ENCODE measurements around the gene MRPL57.
"Not testable (repeated sequence)": the region's sequence is repeated elsewhere in the genome, so short reads cannot be mapped to it uniquely, and the experiment has no call there.

Gene MRPL57

GRCh38 chr13:21148557-21149258 lies 27.8 kb upstream of the MRPL57 start:
- Histone ChIP-seq H3K27me3 (ENCODE audit: control insufficient read depth in 5 of 5, insufficient read depth in 4 of 5, low read length in 5 of 5) (no peaks in the 10 kb centered on the region), H3K9me3 (ENCODE audit: control insufficient read depth in 5 of 5, low read length in 5 of 5) (no peaks in the 10 kb centered on the region), H3K36me3 (ENCODE audit: control insufficient read depth in 5 of 5, insufficient read depth in 5 of 5, low read length in 5 of 5) (peaks cover 16 to 32% (median 26%) of the 10 kb centered on the region in 5 donors), H3K4me1 (ENCODE audit: control insufficient read depth in 5 of 5, insufficient read depth in 5 of 5, low read length in 5 of 5) (peaks cover 0 to 2% (median under 1%) of the 10 kb centered on the region in 5 donors), H3K27ac (ENCODE audit: low read depth, low read length) (no peak overlapping the region), H3K4me3 (ENCODE audit: low read depth in 1 of 5, low read length in 5 of 5) (no peak overlapping the region), H3K9ac (ENCODE audit: low read length in 5 of 5) (peak overlapping the region in 1 of 5 donors; percentile 24)

GRCh38 chr13:21149568-21149967 lies 26.9 kb upstream of the MRPL57 start:
- H3K4me3 ChIP-seq (ENCODE audit: low read depth in 1 of 5, low read length in 5 of 5), result no peak overlapping the region
- H3K27me3 ChIP-seq (ENCODE audit: control insufficient read depth in 5 of 5, insufficient read depth in 4 of 5, low read length in 5 of 5), result no peaks in the 10 kb centered on the region
- peaks cover 16 to 32% (median 25%) of the 10 kb centered on the region in 5 donors for H3K36me3 ChIP-seq (ENCODE audit: control insufficient read depth in 5 of 5, insufficient read depth in 5 of 5, low read length in 5 of 5)
- no peaks in the 10 kb centered on the region for H3K9me3 ChIP-seq (ENCODE audit: control insufficient read depth in 5 of 5, low read length in 5 of 5)
- no peak overlapping the region for H3K27ac ChIP-seq (ENCODE audit: low read depth, low read length)
- H3K4me1 ChIP-seq (ENCODE audit: control insufficient read depth in 5 of 5, insufficient read depth in 5 of 5, low read length in 5 of 5), result no peaks in the 10 kb centered on the region
- H3K9ac ChIP-seq (ENCODE audit: low read length in 5 of 5), result no peak overlapping the region

DNA sequence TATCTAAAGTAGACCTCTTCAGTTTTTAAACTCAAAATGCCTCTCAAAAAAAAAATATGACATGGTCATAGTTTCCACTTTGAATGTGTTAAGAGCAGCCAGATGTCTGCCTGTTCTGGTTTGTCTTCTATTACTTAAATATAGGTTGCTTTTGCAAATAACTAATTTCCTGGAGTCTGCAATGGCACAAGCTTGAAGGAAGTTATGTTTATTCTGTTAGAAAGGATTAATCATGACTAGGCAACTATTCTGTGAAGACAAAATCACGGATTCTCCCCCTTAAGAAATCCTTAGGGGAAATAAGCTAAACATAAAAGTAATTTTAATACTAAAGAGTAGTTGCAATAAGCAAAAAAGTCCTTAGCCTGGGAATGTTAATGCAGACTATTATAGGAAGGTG lies 26.4 kb upstream of the MRPL57 start:
- Histone ChIP-seq H3K9ac (ENCODE audit: low read length in 5 of 5) (no peak overlapping the region), H3K4me3 (ENCODE audit: low read depth in 1 of 5, low read length in 5 of 5) (no peak overlapping the region), H3K4me1 (ENCODE audit: control insufficient read depth in 5 of 5, insufficient read depth in 5 of 5, low read length in 5 of 5) (no peaks in the 10 kb centered on the region), H3K27ac (ENCODE audit: low read depth, low read length) (no peak overlapping the region), H3K27me3 (ENCODE audit: control insufficient read depth in 5 of 5, insufficient read depth in 4 of 5, low read length in 5 of 5) (no peaks in the 10 kb centered on the region), H3K36me3 (ENCODE audit: control insufficient read depth in 5 of 5, insufficient read depth in 5 of 5, low read length in 5 of 5) (peaks cover 16 to 32% (median 25%) of the 10 kb centered on the region in 5 donors), H3K9me3 (ENCODE audit: control insufficient read depth in 5 of 5, low read length in 5 of 5) (no peaks in the 10 kb centered on the region)

DNA sequence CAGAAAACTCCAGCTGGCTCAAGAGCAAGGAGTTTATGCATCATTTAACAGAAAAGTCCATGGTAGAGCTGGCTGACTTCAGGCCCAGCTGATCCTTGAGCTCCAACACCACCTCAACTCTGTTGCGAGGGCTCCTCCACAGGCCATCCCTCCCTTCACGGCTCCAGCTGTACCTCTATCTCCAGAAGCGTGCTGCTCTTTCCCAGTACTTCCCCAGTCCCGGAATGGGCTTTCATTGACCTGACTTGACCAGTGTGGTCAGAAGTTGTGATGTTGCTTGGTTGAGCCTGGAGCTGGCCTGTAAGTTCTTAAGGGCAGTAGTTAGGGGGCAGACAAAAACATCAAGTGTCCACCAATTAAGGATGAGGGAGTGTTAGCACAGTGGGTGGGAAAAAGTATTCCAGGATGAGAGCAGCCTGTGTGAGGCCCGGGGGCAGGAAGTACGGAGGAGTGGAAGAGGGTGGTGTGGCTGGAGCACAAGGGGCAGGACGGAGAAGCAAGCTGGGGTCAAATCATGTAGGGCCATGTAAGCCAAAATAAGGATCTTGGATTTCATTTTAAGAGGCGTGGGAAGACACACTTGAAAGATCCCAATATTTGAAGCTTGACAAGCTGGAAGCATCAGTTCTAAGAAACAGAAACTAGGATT lies 24.1 kb upstream of the MRPL57 start:
- Histone ChIP-seq H3K27me3 (ENCODE audit: control insufficient read depth in 5 of 5, insufficient read depth in 4 of 5, low read length in 5 of 5) (no peaks in the 10 kb centered on the region), H3K36me3 (ENCODE audit: control insufficient read depth in 5 of 5, insufficient read depth in 5 of 5, low read length in 5 of 5) (peaks cover 8 to 19% (median 10%) of the 10 kb centered on the region in 5 donors), H3K27ac (ENCODE audit: low read depth, low read length) (no peak overlapping the region), H3K4me3 (ENCODE audit: low read depth in 1 of 5, low read length in 5 of 5) (no peak overlapping the region), H3K4me1 (ENCODE audit: control insufficient read depth in 5 of 5, insufficient read depth in 5 of 5, low read length in 5 of 5) (no peaks in the 10 kb centered on the region), H3K9ac (ENCODE audit: low read length in 5 of 5) (no peak overlapping the region), H3K9me3 (ENCODE audit: control insufficient read depth in 5 of 5, low read length in 5 of 5) (no peaks in the 10 kb centered on the region)

- H3K9ac ChIP-seq (ENCODE audit: low read length in 5 of 5), result no peak overlapping the region
- H3K36me3 ChIP-seq (ENCODE audit: control insufficient read depth in 5 of 5, insufficient read depth in 5 of 5, low read length in 5 of 5), result no peaks in the 10 kb centered on the region
- H3K4me3 ChIP-seq (ENCODE audit: low read depth in 1 of 5, low read length in 5 of 5), result no peak overlapping the region
- H3K27me3 ChIP-seq (ENCODE audit: control insufficient read depth in 5 of 5, insufficient read depth in 4 of 5, low read length in 5 of 5), result no peaks in the 10 kb centered on the region
- no peak overlapping the region for H3K27ac ChIP-seq (ENCODE audit: low read depth, low read length)
- H3K4me1 ChIP-seq (ENCODE audit: control insufficient read depth in 5 of 5, insufficient read depth in 5 of 5, low read length in 5 of 5), result no peaks in the 10 kb centered on the region
- H3K9me3 ChIP-seq (ENCODE audit: control insufficient read depth in 5 of 5, low read length in 5 of 5), result no peaks in the 10 kb centered on the region
Observed at GRCh38 chr13:21164631-21165030, 11.8 kb upstream of the MRPL57 start.

- H3K4me1 ChIP-seq (ENCODE audit: control insufficient read depth in 5 of 5, insufficient read depth in 5 of 5, low read length in 5 of 5); H3K27ac ChIP-seq (ENCODE audit: low read depth, low read length); H3K27me3 ChIP-seq (ENCODE audit: control insufficient read depth in 5 of 5, insufficient read depth in 4 of 5, low read length in 5 of 5); H3K4me3 ChIP-seq (ENCODE audit: low read depth in 1 of 5, low read length in 5 of 5); H3K9ac ChIP-seq (ENCODE audit: low read length in 5 of 5); H3K9me3 ChIP-seq (ENCODE audit: control insufficient read depth in 5 of 5, low read length in 5 of 5); H3K36me3 ChIP-seq (ENCODE audit: control insufficient read depth in 5 of 5, insufficient read depth in 5 of 5, low read length in 5 of 5): not testable (repeated sequence)
Observed at GRCh38 chr13:21165606-21166005, 10.9 kb upstream of the MRPL57 start.

DNA sequence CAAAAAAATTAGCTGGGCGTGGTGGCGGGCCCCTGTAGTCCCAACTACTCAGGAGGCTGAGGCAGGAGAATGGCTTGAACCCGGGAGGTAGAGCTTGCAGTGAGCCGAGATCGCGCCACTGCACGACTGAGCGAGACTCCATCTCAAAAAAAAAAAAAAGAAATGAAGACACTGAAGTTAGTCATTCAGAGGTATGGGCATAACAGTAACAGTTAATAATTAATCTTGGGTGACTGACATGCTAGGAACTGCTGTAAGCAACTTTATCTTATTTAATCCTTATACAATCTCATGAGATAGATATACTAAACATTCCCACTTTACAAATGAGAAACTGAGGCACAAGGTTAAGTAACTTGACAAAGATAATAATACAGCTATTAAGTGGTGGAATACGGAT lies 5.0 kb upstream of the MRPL57 start:
- Histone ChIP-seq H3K9me3 (ENCODE audit: control insufficient read depth in 5 of 5, low read length in 5 of 5) (no peaks in the 10 kb centered on the region), H3K36me3 (ENCODE audit: control insufficient read depth in 5 of 5, insufficient read depth in 5 of 5, low read length in 5 of 5) (no peaks in the 10 kb centered on the region)

DNA sequence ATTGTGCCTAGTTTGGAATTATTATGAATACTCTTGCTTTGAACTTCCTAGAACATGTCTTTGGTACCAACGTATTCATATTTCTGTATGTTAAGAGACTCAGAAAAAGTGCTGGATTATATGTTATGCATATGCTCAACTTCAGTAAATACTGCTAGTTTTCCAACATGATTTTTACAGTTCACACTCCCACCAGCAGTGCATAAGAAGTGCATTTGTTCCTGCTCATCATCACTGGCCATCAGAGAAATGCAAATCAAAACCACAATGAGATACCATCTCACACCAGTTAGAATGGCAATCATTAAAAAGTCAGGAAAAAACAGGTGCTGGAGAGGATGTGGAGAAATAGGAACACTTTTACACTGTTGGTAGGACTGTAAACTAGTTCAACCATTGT lies 2.7 kb upstream of the MRPL57 start:
- not testable (repeated sequence) for H3K4me3 ChIP-seq (ENCODE audit: low read depth in 1 of 5, low read length in 5 of 5); H3K27ac ChIP-seq (ENCODE audit: low read depth, low read length); H3K27me3 ChIP-seq (ENCODE audit: control insufficient read depth in 5 of 5, insufficient read depth in 4 of 5, low read length in 5 of 5); H3K9ac ChIP-seq (ENCODE audit: low read length in 5 of 5); H3K36me3 ChIP-seq (ENCODE audit: control insufficient read depth in 5 of 5, insufficient read depth in 5 of 5, low read length in 5 of 5); H3K9me3 ChIP-seq (ENCODE audit: control insufficient read depth in 5 of 5, low read length in 5 of 5)
- peaks cover 0 to 21% (median 15%) of the 10 kb centered on the region in 5 donors for H3K4me1 ChIP-seq (ENCODE audit: control insufficient read depth in 5 of 5, insufficient read depth in 5 of 5, low read length in 5 of 5)

More for the DNA sequence above, 5.0 kb upstream of the MRPL57 start:
- peaks cover 0 to 8% (median 6%) of the 10 kb centered on the region in 5 donors for H3K4me1 ChIP-seq (ENCODE audit: control insufficient read depth in 5 of 5, insufficient read depth in 5 of 5, low read length in 5 of 5)
- no peak overlapping the region for H3K27ac ChIP-seq (ENCODE audit: low read depth, low read length)
- H3K9ac ChIP-seq (ENCODE audit: low read length in 5 of 5), result no peak overlapping the region
- no peak overlapping the region for H3K4me3 ChIP-seq (ENCODE audit: low read depth in 1 of 5, low read length in 5 of 5)
- no peaks in the 10 kb centered on the region for H3K27me3 ChIP-seq (ENCODE audit: control insufficient read depth in 5 of 5, insufficient read depth in 4 of 5, low read length in 5 of 5)

DNA sequence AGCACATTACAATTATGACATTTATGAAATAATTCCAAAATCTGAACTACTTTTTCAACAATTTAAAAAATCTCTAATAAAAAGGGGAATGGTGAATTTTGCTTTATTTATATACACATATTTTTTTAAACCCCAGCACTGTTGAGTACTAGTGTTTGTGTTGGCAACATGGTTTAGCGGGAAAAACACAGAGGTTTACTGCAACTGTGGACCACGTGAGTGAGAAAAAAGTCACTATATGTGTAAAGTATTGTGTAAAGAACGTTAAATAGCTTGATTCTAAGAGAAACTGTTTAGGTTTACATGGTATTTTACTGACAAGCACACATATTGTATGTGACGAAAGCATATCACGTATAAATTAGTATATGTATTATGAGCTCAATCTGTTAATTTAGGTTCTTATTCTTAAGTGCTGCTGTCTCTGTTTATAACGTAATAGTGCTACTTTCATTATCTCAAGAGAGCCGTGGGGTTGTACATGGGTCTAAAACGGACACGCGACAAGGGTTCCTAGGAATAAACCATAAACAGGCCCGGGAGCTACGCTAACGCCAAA lies 723 bp upstream of the MRPL57 start:
- Histone ChIP-seq H3K36me3 (ENCODE audit: control insufficient read depth in 5 of 5, insufficient read depth in 5 of 5, low read length in 5 of 5) (no peaks in the 10 kb centered on the region), H3K27ac (ENCODE audit: low read depth, low read length) (peak overlapping the region; percentile 85), H3K9ac (ENCODE audit: low read length in 5 of 5) (peak overlapping the region; percentile 52 to 93 (median 75)), H3K27me3 (ENCODE audit: control insufficient read depth in 5 of 5, insufficient read depth in 4 of 5, low read length in 5 of 5) (no peaks in the 10 kb centered on the region), H3K4me1 (ENCODE audit: control insufficient read depth in 5 of 5, insufficient read depth in 5 of 5, low read length in 5 of 5) (peaks cover 0 to 21% (median 15%) of the 10 kb centered on the region in 5 donors), H3K9me3 (ENCODE audit: control insufficient read depth in 5 of 5, low read length in 5 of 5) (no peaks in the 10 kb centered on the region), H3K4me3 (ENCODE audit: low read depth in 1 of 5, low read length in 5 of 5) (peak overlapping the region; percentile 68 to 92 (median 89))

GRCh38 chr13:21176982-21177284 lies 475 bp downstream of the MRPL57 start:
- Histone ChIP-seq H3K9ac (ENCODE audit: low read length in 5 of 5) (peak overlapping the region; percentile 70 to 93 (median 92)), H3K36me3 (ENCODE audit: control insufficient read depth in 5 of 5, insufficient read depth in 5 of 5, low read length in 5 of 5) (no peaks in the 10 kb centered on the region), H3K4me3 (ENCODE audit: low read depth in 1 of 5, low read length in 5 of 5) (peak overlapping the region; percentile 72 to 92 (median 89)), H3K27me3 (ENCODE audit: control insufficient read depth in 5 of 5, insufficient read depth in 4 of 5, low read length in 5 of 5) (no peaks in the 10 kb centered on the region), H3K4me1 (ENCODE audit: control insufficient read depth in 5 of 5, insufficient read depth in 5 of 5, low read length in 5 of 5) (peaks cover 0 to 21% (median 15%) of the 10 kb centered on the region in 5 donors), H3K9me3 (ENCODE audit: control insufficient read depth in 5 of 5, low read length in 5 of 5) (no peaks in the 10 kb centered on the region), H3K27ac (ENCODE audit: low read depth, low read length) (peak overlapping the region; percentile 85)

Measured in subcutaneous abdominal adipose tissue (tissue), 5 donors.